Stimulated activated effector memory CD8-positive, alpha-beta T cell treated with anti-CD3 and anti-CD28 coated beads, Interleukin-12 subunit alpha, Interleukin-12 subunit beta, amount 100 ng/mL, for 72 hours (primary cell): Measurements from ENCODE around the gene ANKS6.

ENCODE experiments used
- ATAC-seq: fragments of 150-1000 bp; cut with Tn5 transposase; 2 replicates; pipeline ENCODE4 v1.10.0; 2021
- DNase-seq, 2 donors: peaks; one replicate each; pipeline ENCODE4 v3.0.0; 2021 to 2022; ENCODE audit warnings: low spot score in 2 of 2
- H3K27ac Mint-ChIP-seq: one replicate; pipeline ENCODE4 v1.8.0; 2022; ENCODE audit warnings: mild to moderate bottlenecking, mixed read lengths
- H3K36me3 Mint-ChIP-seq: one replicate; pipeline ENCODE4 v1.8.0; 2022; ENCODE audit warnings: mild to moderate bottlenecking, mixed read lengths
- H3K4me1 Mint-ChIP-seq: one replicate; pipeline ENCODE4 v1.8.0; 2022; ENCODE audit warnings: mixed read lengths
- H3K4me3 Mint-ChIP-seq: one replicate; pipeline ENCODE4 v1.8.0; 2022; ENCODE audit warnings: mild to moderate bottlenecking, mixed read lengths
- H3K9me3 Mint-ChIP-seq: one replicate; pipeline ENCODE4 v1.8.0; 2022; ENCODE audit warnings: mixed read lengths

Gene ANKS6

DNA sequence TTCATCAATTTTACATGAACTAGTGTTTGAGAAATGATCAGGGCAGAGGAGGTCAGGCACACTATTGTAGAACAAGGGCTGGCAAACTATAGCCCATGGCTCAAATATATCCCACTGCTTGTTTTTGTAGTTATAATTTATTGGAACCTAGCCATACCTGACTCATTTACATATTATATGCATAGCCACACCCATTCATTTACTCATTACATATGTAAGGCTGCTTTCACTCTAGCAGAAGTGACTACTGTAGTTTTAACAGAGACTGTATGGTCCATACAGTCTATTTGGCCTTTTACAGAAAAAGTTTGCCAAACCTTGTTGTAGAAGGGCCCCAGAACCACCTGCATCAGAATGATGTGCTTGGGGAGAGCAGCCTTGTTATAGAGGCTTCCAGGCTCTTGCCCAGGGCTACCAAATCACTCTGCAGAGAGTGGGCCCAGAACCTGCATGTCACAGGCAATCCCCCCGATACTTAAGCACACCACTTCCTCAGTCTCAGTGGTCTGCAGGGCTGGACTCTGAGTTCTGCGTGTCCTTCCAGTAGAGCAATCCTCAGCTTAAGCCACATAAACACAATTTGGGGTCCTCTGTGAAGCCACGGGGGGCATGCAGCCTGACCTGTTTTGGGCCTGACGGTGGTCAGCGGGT, 6.7 kb downstream of the ANKS6 start:
- DNase-seq (no peak), ATAC-seq (no peak)
- H3K9me3 Mint-ChIP-seq: no peaks in the 10 kb centered on the region
- H3K27ac Mint-ChIP-seq: no peak overlapping the region
- H3K36me3 Mint-ChIP-seq: peaks cover 8% of the 10 kb centered on the region
- peaks cover 23% of the 10 kb centered on the region for H3K4me1 Mint-ChIP-seq
- H3K4me3 Mint-ChIP-seq: no peak overlapping the region

DNA sequence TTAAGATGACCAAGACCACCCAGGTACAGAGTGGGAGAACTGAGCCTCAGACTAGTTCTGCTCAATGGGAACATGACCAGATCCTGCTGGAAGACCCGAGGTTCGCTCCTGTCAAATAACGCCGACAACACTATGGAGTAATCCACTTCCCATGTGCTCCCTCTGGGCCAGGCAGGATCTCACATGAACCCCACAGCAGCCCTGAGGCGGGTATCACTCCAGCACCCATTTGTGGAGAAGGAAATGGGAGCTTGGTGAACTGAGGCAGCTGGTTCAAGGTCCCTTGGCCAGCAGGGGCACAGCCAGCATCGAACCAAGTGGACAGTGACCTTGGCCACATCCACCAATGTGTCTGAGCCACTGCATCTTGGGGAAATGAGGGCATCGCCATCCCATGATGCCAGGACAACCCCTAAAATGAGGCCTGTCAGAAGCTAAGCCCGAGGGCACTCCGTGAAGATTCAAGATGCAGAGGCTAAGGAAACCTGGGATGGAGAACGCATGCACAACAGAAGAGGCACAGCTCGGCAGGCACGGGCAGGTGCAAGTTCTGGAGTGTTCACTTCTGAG, 8.5 kb downstream of the ANKS6 start:
- no peaks in the 10 kb centered on the region for H3K9me3 Mint-ChIP-seq
- H3K4me3 Mint-ChIP-seq: no peak overlapping the region
- H3K27ac Mint-ChIP-seq: no peak overlapping the region
- ATAC-seq (no peak), DNase-seq (no peak)
- peaks cover 20% of the 10 kb centered on the region for H3K4me1 Mint-ChIP-seq
- peaks cover 8% of the 10 kb centered on the region for H3K36me3 Mint-ChIP-seq

- ATAC-seq (no peak), DNase-seq (no peak)
- Mint-ChIP-seq H3K4me3 (no peak overlapping the region), H3K36me3 (peaks cover 8% of the 10 kb centered on the region), H3K27ac (no peak overlapping the region), H3K4me1 (peaks cover 12% of the 10 kb centered on the region), H3K9me3 (no peaks in the 10 kb centered on the region)
Observed at GRCh38 chr9:98786750-98787510, 9.4 kb downstream of the ANKS6 start.

- ATAC-seq (no peak), DNase-seq (no peak)
- Mint-ChIP-seq H3K27ac (no peak overlapping the region), H3K4me3 (no peak overlapping the region), H3K9me3 (no peaks in the 10 kb centered on the region), H3K4me1 (no peaks in the 10 kb centered on the region), H3K36me3 (peaks cover 8% of the 10 kb centered on the region)
Observed at GRCh38 chr9:98784831-98785806, 11.2 kb downstream of the ANKS6 start.

GRCh38 chr9:98783518-98784226, 12.7 kb downstream of the ANKS6 start:
- Mint-ChIP-seq H3K4me3 (no peak overlapping the region), H3K4me1 (no peaks in the 10 kb centered on the region), H3K27ac (no peak overlapping the region), H3K9me3 (no peaks in the 10 kb centered on the region), H3K36me3 (no peaks in the 10 kb centered on the region)
- peak in 1 of 2 donors; percentile 26 for DNase-seq
- no peak for ATAC-seq

DNA sequence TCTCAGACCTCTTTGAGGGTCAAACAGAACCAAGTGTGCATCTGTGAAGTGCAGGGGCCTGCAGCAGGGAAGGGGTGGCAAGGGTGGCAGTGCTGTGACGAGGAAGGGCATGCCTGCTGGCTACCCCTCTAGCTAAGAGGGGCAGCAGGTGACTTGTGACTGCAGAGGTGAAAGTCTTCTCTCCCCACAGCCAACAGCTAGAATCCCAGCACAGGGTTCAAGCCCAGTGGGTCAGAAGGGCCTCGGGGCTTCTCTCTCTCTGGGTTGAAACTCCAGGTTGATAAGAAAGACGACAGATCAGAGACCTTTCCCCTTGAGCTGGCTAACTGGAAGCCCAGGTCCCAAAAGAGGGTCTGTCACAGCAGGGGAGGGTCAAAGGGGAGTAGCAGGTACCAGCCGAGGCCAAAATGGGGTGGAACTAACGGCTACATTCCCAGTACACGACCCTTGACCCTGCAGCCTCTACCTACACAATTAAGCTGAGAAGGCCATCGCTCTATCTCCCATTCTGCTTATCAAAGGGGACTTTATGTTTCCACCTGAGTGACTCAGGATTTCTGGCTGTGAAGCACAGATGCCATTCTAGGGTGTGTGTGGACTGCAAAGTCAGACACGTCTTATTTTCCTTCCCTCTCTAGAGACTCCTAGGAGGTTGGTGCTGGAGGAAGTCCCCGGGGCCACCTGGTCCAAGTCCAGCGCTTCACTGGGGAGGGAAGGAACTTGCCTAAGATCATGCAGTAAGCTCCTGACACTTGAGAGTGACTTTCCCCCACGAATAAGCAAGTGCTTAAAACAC, 14.6 kb downstream of the ANKS6 start:
- ATAC-seq (no peak), DNase-seq (peak in 1 of 2 donors; percentile 38)
- Mint-ChIP-seq H3K27ac (no peak overlapping the region), H3K4me3 (no peak overlapping the region), H3K36me3 (no peaks in the 10 kb centered on the region), H3K9me3 (no peaks in the 10 kb centered on the region), H3K4me1 (no peaks in the 10 kb centered on the region)

DNA sequence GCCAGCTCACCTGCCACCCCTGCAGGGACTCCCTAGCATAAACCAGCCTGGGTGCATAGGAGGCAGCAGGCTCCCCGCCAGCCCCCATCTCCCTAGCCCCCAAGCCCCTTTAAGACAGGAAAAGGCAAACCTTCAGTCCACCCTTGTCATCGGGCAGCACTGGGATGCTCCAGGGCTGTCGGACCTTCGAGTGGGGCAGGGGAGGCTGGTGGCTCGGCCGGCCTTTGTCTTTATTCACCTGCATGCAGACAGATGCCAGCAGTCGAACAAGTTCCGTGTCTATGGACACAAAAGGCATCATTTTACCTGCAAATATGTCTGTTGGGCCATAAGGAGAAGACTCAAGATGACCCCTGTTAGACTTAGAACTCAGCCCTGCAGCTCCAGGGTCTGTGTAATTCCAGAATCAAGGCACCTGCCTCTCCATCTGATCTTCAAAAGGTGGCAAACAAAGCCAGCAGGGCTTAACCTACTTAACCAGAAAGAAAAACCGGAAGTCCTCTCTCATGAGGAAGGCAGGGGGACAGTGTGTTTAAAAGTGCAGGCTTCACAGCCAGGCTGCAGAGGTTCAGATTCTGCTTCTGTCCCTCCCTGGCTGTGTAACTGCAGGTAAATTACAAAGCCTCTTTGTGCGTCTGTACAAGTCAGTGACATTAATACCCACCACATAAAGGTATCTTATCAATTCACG, 16.2 kb downstream of the ANKS6 start:
- Mint-ChIP-seq H3K4me3 (no peak overlapping the region), H3K27ac (no peak overlapping the region), H3K9me3 (no peaks in the 10 kb centered on the region), H3K4me1 (no peaks in the 10 kb centered on the region), H3K36me3 (no peaks in the 10 kb centered on the region)
- ATAC-seq (no peak), DNase-seq (peak in 1 of 2 donors; percentile 32)

GRCh38 chr9:98778711-98779530, 17.4 kb downstream of the ANKS6 start:
- peak; percentile 9 for ATAC-seq

DNA sequence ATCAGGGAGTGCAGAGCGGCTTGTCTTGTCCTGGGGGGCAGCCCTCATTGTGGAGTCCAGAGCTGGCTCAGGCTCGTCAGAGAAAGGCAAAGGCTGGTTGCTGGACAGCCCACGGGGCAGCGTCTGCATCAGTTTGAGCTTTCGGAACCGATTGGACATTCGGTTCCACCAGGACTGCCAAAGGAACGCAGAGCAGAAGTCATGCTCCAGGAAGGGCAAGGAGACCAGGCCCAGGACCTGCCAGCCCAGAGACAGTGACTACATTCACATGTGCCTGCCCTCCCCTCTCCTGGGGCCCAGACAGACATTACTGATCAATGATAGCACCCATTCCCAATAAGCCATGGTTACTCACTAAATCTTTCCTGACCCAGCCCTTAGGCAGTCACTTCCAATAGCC, 18.1 kb downstream of the ANKS6 start:
- Mint-ChIP-seq H3K9me3 (no peaks in the 10 kb centered on the region), H3K4me1 (no peaks in the 10 kb centered on the region), H3K27ac (peak overlapping the region; percentile 56), H3K4me3 (no peak overlapping the region), H3K36me3 (peaks cover 6% of the 10 kb centered on the region)
- no peak for ATAC-seq
- no peak for DNase-seq

More at GRCh38 chr9:98778711-98779530, 17.4 kb downstream of the ANKS6 start:
- Mint-ChIP-seq H3K9me3 (no peaks in the 10 kb centered on the region), H3K27ac (peak overlapping the region; percentile 56), H3K4me1 (no peaks in the 10 kb centered on the region), H3K36me3 (no peaks in the 10 kb centered on the region), H3K4me3 (no peak overlapping the region)
- DNase-seq: no peak

DNA sequence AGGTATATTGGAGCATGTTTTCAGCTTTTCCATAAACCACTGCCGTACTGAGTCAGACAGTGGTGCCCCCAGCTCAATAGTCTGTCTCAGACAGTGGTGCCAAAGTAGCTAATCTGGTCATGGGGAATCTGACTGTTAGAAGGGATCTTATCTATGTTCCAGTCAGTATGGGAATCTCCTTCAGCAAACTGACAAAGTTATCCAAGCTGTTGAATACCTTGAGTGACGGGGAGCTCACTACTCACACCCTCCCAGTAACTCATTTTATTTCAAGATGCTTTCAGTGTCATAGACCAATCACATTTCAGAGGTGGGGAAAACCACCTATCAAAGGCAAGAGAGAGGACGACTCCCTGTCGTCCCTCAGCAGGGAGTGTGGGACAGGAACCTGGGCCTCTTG, 18.7 kb downstream of the ANKS6 start:
- peaks cover 7% of the 10 kb centered on the region for H3K36me3 Mint-ChIP-seq
- DNase-seq: no peak
- no peaks in the 10 kb centered on the region for H3K9me3 Mint-ChIP-seq

DNA sequence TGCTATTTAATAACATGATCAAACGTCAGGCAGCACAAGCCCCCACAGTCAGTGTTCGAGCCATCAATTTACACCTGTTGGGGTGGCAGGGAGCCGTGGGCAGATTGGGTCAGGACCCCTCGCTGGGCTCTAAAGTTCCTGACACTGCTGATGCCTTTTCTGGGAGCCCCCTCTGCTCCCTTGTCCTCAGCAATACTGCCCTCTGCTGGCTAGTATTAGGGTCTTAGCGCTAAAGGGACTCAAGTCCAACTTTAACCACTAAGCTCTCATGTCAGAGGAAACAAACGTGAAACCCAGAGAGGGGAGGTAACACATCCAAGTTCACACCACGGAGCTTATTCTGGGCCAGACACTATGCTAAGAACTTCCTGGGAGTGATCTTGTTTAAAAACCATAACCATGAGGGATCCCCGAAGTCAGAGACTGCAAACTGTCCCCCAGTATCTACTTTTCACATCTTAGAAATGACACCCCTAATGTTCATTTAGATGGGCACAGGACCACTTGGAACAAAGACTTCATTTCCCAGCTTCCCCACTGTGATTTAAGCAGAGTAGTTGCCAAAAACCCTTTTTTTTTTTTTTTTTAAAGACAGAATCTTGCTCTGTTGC, 20.4 kb downstream of the ANKS6 start:
- DNase-seq (peak; percentile 25 to 64), ATAC-seq (peak; percentile 33)
- H3K27ac Mint-ChIP-seq: no peak overlapping the region
- no peaks in the 10 kb centered on the region for H3K4me1 Mint-ChIP-seq
- no peak overlapping the region for H3K4me3 Mint-ChIP-seq
- H3K9me3 Mint-ChIP-seq: no peaks in the 10 kb centered on the region
- peaks cover 14% of the 10 kb centered on the region for H3K36me3 Mint-ChIP-seq

More for the DNA sequence above, 18.7 kb downstream of the ANKS6 start:
- Mint-ChIP-seq H3K4me1 (no peaks in the 10 kb centered on the region), H3K27ac (peak overlapping the region; percentile 56), H3K4me3 (no peak overlapping the region)
- ATAC-seq: no peak

GRCh38 chr9:98774746-98775145, 21.6 kb downstream of the ANKS6 start:
- H3K27ac Mint-ChIP-seq: no peak overlapping the region
- no peaks in the 10 kb centered on the region for H3K9me3 Mint-ChIP-seq
- H3K4me1 Mint-ChIP-seq: no peaks in the 10 kb centered on the region
- ATAC-seq (no peak), DNase-seq (peak in 1 of 2 donors; percentile 50)
- H3K4me3 Mint-ChIP-seq: no peak overlapping the region
- H3K36me3 Mint-ChIP-seq: peaks cover 19% of the 10 kb centered on the region
